NT2/D1 (cell line): ENCODE data around the gene PNMA8A.

Experiments used
- DNase-seq: peaks from one replicate; pipeline ENCODE4 v3.0.0-alpha.2; 2011; ENCODE audit warnings: low read depth, low spot score
- H3K27me3 ChIP-seq: 2 replicates; pipeline ENCODE4 v1.6.0; 2011; ENCODE audit warnings: mild to moderate bottlenecking; ENCODE audit not compliant: insufficient read length, insufficient read depth
- H3K36me3 ChIP-seq: 2 replicates; pipeline ENCODE4 v1.6.1; 2011; ENCODE audit warnings: mild to moderate bottlenecking, low read length, mixed read lengths; ENCODE audit not compliant: insufficient read depth, insufficient read length
- H3K4me1 ChIP-seq: 2 replicates; pipeline ENCODE4 v1.5.1; 2011; ENCODE audit not compliant: insufficient read depth, insufficient read length
- H3K4me3 ChIP-seq: 2 replicates; pipeline ENCODE4 v1.5.1; 2011; ENCODE audit warnings: low read depth; ENCODE audit not compliant: insufficient read length
- H3K9ac ChIP-seq: 2 replicates; pipeline ENCODE4 v1.6.0; 2011; ENCODE audit warnings: low read depth; ENCODE audit not compliant: insufficient read length
- H3K9me3 ChIP-seq: 2 replicates; pipeline ENCODE4 v1.5.1; 2011; ENCODE audit warnings: mild to moderate bottlenecking, low read length; ENCODE audit not compliant: insufficient read depth
- SUZ12 ChIP-seq: IDR thresholded peaks from 2 replicates; pipeline ENCODE4 v1.6.1; 2011; ENCODE audit not compliant: insufficient read length, insufficient read depth; ENCODE audit errors: extremely low read depth
- YY1 ChIP-seq: IDR thresholded peaks from 2 replicates; pipeline ENCODE4 v1.6.1; 2011; ENCODE audit not compliant: insufficient read length, insufficient read depth
- ZNF274 ChIP-seq: IDR thresholded peaks from 2 replicates; pipeline ENCODE4 v1.6.1; 2011; ENCODE audit warnings: mild to moderate bottlenecking, low read depth, low read length

PNMA8A gene, protein sequence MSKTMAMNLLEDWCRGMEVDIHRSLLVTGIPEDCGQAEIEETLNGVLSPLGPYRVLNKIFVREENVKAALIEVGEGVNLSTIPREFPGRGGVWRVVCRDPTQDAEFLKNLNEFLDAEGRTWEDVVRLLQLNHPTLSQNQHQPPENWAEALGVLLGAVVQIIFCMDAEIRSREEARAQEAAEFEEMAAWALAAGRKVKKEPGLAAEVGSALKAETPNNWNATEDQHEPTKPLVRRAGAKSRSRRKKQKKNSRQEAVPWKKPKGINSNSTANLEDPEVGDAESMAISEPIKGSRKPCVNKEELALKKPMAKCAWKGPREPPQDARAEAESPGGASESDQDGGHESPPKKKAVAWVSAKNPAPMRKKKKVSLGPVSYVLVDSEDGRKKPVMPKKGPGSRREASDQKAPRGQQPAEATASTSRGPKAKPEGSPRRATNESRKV

GRCh38 chr19:46471116-46471733 lies at the start of gene PNMA8A:
Gene PNMA8A, minus strand, starts transcription at chr19:46471563. Its CDS starts 528 bp downstream, at chr19:46471035.
- H3K27me3 ChIP-seq = no peaks in the 10 kb centered on the region
- DNase-seq = peak; percentile 70
- H3K36me3 ChIP-seq = peaks cover 25% of the 10 kb centered on the region
- H3K4me1 ChIP-seq = peaks cover 7% of the 10 kb centered on the region
- peak within 1 kb of the TSS; percentile 74 for H3K9ac ChIP-seq
- TF ChIP-seq YY1 (no peak), SUZ12 (no peak), ZNF274 (no peak)
- no peaks in the 10 kb centered on the region for H3K9me3 ChIP-seq
- peak within 1 kb of the TSS; percentile 57 for H3K4me3 ChIP-seq

DNA sequence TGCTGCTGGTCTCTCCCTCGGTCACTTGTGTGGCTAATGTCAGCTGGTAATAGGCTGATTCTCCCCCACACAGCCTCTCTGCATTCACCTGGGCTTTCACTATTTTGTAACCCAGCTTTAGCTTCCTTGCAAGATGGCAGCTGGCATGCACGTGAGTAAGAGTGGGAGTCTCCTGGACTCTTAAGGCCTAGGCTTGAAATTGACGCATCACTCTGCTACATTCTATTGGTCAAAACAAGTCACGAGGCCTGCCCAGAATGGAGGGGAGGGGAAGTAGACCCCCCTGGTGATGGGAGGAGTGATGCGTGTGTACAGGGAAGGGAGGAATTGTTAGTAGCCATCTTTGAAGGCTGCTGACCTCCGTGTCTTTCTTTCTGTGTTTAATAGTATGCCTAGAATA lies 49.3 kb upstream of the PNMA8A start:
- no peak overlapping the region for H3K4me3 ChIP-seq
- TF ChIP-seq YY1 = no peak
- TF ChIP-seq ZNF274 = no peak
- no peak for TF ChIP-seq SUZ12
- no peaks in the 10 kb centered on the region for H3K4me1 ChIP-seq
- H3K9me3 ChIP-seq = no peaks in the 10 kb centered on the region
- H3K27me3 ChIP-seq = no peaks in the 10 kb centered on the region
- no peaks in the 10 kb centered on the region for H3K36me3 ChIP-seq
- DNase-seq = no peak
- H3K9ac ChIP-seq = no peak overlapping the region

- no peak overlapping the region for H3K4me3 ChIP-seq
These were observed 46.1 kb upstream of the PNMA8A start for GRCh38 chr19:46517471-46517870.

DNA sequence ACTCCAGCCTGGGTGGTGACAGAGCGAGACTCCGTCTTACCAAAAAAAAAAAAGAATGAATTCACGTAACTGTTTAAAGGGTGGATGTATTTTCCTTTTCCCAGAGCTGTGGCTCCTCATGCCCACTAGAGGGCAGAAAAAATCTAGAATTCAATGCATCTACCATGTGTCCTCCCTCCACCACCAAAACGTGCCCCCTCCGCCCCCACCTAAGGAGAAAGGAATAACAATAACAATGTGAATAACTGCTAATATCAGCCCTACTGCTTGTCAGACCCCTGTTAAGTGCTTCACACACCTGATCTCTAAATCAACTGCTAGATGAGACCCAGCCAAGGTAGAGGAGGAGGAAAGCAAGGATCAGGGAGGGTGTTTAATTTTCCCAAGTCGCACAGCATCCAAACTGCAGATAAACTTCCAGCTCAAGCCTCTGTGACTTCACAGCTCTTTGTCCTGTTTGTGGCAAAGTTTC lies 44.6 kb upstream of the PNMA8A start:
- no peak for TF ChIP-seq SUZ12
- no peak for TF ChIP-seq ZNF274
- no peak for TF ChIP-seq YY1

More at GRCh38 chr19:46517471-46517870, 46.1 kb upstream of the PNMA8A start:
- Histone ChIP-seq H3K27me3 (no peaks in the 10 kb centered on the region), H3K9me3 (no peaks in the 10 kb centered on the region), H3K9ac (no peak overlapping the region), H3K4me1 (no peaks in the 10 kb centered on the region), H3K36me3 (no peaks in the 10 kb centered on the region)
- DNase-seq = no peak
- no peak for TF ChIP-seq ZNF274
- TF ChIP-seq SUZ12 = no peak
- TF ChIP-seq YY1 = no peak

DNA sequence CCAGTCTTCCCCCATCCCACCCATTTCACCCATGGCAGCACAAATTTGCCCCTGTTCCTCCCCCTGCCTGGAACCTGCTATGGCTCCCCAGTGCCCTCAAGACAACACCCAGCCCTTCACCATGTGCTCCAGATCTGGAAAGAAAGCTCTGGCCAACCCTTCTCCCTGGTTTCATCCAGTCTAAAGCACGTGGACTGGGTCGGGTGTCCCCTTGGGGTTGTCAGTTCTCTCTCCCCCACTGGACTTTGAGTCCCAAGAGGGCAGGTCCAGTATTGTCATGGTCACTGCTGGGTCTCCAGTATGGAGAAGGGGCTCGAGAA lies 43.9 kb upstream of the PNMA8A start:
- DNase-seq = no peak
- Histone ChIP-seq H3K4me1 (no peaks in the 10 kb centered on the region), H3K4me3 (no peak overlapping the region), H3K36me3 (no peaks in the 10 kb centered on the region), H3K27me3 (no peaks in the 10 kb centered on the region), H3K9me3 (no peaks in the 10 kb centered on the region), H3K9ac (no peak overlapping the region)
- TF ChIP-seq YY1 (no peak), SUZ12 (no peak), ZNF274 (no peak)

More for the DNA sequence above, 44.6 kb upstream of the PNMA8A start:
- no peaks in the 10 kb centered on the region for H3K36me3 ChIP-seq
- DNase-seq = no peak
- H3K9ac ChIP-seq = no peak overlapping the region
- H3K4me1 ChIP-seq = no peaks in the 10 kb centered on the region
- H3K9me3 ChIP-seq = no peaks in the 10 kb centered on the region
- H3K27me3 ChIP-seq = no peaks in the 10 kb centered on the region
- H3K4me3 ChIP-seq = no peak overlapping the region

DNA sequence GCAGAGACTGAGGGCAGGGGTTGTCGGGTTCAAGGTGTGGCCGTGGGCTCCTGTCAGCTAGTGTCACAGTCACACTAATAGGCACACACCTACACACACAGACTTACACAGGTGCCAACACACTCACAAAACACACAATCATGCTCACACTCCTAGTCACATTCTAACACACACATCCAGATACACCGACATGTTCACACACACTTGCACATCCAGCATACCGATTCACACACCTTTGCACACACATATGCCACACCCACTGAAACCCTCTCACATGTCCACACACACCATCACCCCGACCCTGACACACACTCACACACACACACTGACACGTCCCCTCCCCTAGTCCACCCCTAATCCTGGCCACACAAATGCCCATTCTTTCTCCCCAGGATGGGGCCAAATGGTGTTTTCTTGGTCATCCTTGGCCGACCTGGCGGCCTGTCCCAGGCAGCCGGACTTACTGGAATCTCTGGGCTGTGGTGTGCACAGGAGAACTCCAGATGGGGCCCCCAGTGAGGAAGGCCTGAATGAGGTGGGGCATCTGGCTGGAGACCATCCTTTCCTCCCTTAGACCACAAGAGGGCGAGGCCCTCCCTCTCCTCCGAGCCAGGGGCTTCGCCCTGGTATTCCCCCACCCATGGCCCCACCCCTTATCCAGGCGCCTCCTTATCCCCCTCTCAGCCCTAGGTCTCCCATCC lies 43.4 kb upstream of the PNMA8A start:
- no peak for DNase-seq
- H3K9ac ChIP-seq = no peak overlapping the region
- H3K36me3 ChIP-seq = no peaks in the 10 kb centered on the region
- H3K4me3 ChIP-seq = no peak overlapping the region
- TF ChIP-seq YY1 = no peak
- TF ChIP-seq SUZ12 = no peak
- no peak for TF ChIP-seq ZNF274
- no peaks in the 10 kb centered on the region for H3K4me1 ChIP-seq
- H3K27me3 ChIP-seq = no peaks in the 10 kb centered on the region
- no peaks in the 10 kb centered on the region for H3K9me3 ChIP-seq

GRCh38 chr19:46513461-46514236 lies 42.3 kb upstream of the PNMA8A start:
- Histone ChIP-seq H3K4me3 (no peak overlapping the region), H3K27me3 (no peaks in the 10 kb centered on the region), H3K9ac (no peak overlapping the region), H3K9me3 (no peaks in the 10 kb centered on the region), H3K36me3 (no peaks in the 10 kb centered on the region), H3K4me1 (no peaks in the 10 kb centered on the region)
- peak; percentile 57 for DNase-seq
- TF ChIP-seq SUZ12 = no peak
- TF ChIP-seq YY1 = no peak
